Duodenal mucosa (tissue), 2 donors: ENCODE results near the gene SLC35F2.
A peak's percentile ranks its signal among the peaks of the same experiment; 100 is the strongest.
"Not testable (repeated sequence)": the region's sequence is repeated elsewhere in the genome, so short reads cannot be mapped to it uniquely, and the experiment has no call there.

ENCODE experiments used
- H3K27ac ChIP-seq: one replicate; pipeline ENCODE4 v1.7.0; 2013; ENCODE audit warnings: low read depth, low read length
- H3K27me3 ChIP-seq, 2 donors: one replicate each; pipeline ENCODE4 v1.7.0; 2013; ENCODE audit warnings: low read length in 2 of 2, control low read depth in 1 of 2; ENCODE audit not compliant: insufficient read depth in 2 of 2, control insufficient read depth in 1 of 2
- H3K36me3 ChIP-seq, 2 donors: one replicate each; pipeline ENCODE4 v1.7.0; 2013; ENCODE audit warnings: low read length in 2 of 2, control low read depth in 1 of 2; ENCODE audit not compliant: insufficient read depth in 2 of 2, control insufficient read depth in 1 of 2
- H3K4me1 ChIP-seq, 2 donors: one replicate each; pipeline ENCODE4 v1.7.0; 2013; ENCODE audit warnings: low read length in 2 of 2, control low read depth in 1 of 2; ENCODE audit not compliant: insufficient read depth in 2 of 2, control insufficient read depth in 1 of 2
- H3K4me3 ChIP-seq, 2 donors: one replicate each; pipeline ENCODE4 v1.7.0; 2013; ENCODE audit warnings: low read length in 2 of 2, low read depth in 1 of 2
- H3K9ac ChIP-seq, 2 donors: one replicate each; pipeline ENCODE4 v1.7.0; 2013; ENCODE audit warnings: low read length in 2 of 2, low read depth in 1 of 2
- H3K9me3 ChIP-seq, 2 donors: one replicate each; pipeline ENCODE4 v1.7.0; 2013; ENCODE audit warnings: low read length in 2 of 2, control low read depth in 1 of 2; ENCODE audit not compliant: control insufficient read depth in 1 of 2

The SLC35F2 gene

DNA sequence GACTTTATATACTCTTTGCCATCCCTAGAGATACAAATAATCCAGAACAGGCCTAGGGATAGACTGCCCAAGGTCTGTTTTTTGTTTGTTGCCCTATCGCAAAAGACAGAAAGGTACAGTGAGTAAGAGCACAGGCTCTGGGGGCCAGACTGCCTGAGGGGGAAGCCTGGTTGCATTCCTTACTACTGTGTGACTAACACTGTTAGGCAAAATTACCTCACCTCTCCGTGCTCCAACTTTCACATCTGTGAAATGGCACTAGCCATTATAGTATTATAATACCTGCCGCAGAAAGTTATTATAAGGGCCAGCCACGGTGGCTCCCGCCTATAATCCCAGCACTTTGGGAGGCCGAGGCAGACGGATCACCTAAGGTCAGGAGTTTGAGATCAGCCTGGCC lies 14.5 kb downstream of the SLC35F2 start:
- no peak overlapping the region for H3K9ac ChIP-seq
- H3K9me3 ChIP-seq = no peaks in the 10 kb centered on the region
- peaks cover 14 to 20% of the 10 kb centered on the region in 2 donors for H3K4me1 ChIP-seq
- H3K27ac ChIP-seq = no peak overlapping the region
- H3K36me3 ChIP-seq = no peaks in the 10 kb centered on the region
- no peaks in the 10 kb centered on the region for H3K27me3 ChIP-seq
- H3K4me3 ChIP-seq = no peak overlapping the region

DNA sequence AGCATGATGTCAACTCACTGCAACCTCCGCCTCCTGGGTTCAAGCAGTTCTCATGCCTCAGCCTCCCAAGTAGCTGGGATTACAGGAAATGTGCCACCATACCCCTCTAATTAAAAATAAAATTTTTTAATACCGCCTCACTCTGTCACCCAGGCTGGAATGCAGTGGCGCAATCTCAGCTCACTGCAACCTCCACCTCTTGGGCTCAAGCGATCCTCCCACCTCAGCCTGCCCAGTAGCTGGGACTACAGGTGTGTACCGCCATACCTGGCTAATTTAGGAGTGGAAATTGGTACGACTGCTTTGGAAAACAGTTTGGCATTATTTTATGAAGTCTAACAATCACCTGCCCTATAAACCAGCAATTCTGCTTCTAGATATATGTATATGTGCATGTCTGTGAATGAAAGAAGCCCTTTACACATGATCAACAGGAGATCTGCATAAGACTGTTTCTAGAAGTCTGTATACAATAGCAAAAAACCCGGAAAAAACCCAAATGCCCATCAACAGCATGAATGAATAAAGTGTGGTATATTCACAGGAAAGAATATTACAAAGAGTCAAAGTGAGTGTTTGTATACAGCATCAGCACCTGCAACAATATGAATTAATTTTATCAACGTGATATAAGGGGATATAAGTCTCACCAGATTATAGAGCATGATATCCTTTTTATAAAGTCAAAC lies 16.0 kb downstream of the SLC35F2 start:
- no peaks in the 10 kb centered on the region for H3K27me3 ChIP-seq
- H3K36me3 ChIP-seq = no peaks in the 10 kb centered on the region
- no peak overlapping the region for H3K4me3 ChIP-seq
- no peak overlapping the region for H3K9ac ChIP-seq
- H3K4me1 ChIP-seq = peaks cover 14 to 15% of the 10 kb centered on the region in 2 donors
- H3K9me3 ChIP-seq = no peaks in the 10 kb centered on the region
- no peak overlapping the region for H3K27ac ChIP-seq

DNA sequence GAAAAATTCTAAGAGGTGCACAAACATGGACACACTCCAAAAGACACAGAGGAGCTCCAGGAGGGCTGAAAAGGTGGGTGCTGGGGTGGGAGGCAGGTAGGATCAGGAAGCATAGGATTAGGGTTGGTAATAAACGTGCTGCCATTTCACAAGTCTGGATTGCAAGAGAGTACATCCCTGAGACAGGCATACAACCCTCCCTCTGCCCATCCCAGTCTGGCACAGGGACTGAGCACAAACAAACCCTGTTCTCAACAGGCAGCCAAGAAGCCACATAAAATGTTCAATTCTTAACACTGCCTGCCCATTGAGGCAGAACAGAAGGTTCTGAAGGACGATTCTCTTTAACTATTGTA lies 18.5 kb downstream of the SLC35F2 start:
- Histone ChIP-seq H3K9me3 (no peaks in the 10 kb centered on the region), H3K4me3 (no peak overlapping the region), H3K27ac (no peak overlapping the region)

GRCh38 chr11:107836851-107837250 lies 21.7 kb downstream of the SLC35F2 start:
- H3K9ac ChIP-seq = no peak overlapping the region
- H3K9me3 ChIP-seq = no peaks in the 10 kb centered on the region
- no peaks in the 10 kb centered on the region for H3K27me3 ChIP-seq
- peaks cover 20 to 26% of the 10 kb centered on the region in 2 donors for H3K4me1 ChIP-seq
- H3K36me3 ChIP-seq = no peaks in the 10 kb centered on the region
- no peak overlapping the region for H3K4me3 ChIP-seq
- no peak overlapping the region for H3K27ac ChIP-seq

More for the DNA sequence above, 18.5 kb downstream of the SLC35F2 start:
- peaks cover 15 to 20% of the 10 kb centered on the region in 2 donors for H3K4me1 ChIP-seq
- H3K9ac ChIP-seq = peak overlapping the region; percentile 33 to 51
- H3K27me3 ChIP-seq = no peaks in the 10 kb centered on the region
- no peaks in the 10 kb centered on the region for H3K36me3 ChIP-seq

GRCh38 chr11:107834995-107835394 lies 23.6 kb downstream of the SLC35F2 start:
- H3K27me3 ChIP-seq = no peaks in the 10 kb centered on the region
- no peak overlapping the region for H3K4me3 ChIP-seq
- no peaks in the 10 kb centered on the region for H3K9me3 ChIP-seq
- no peak overlapping the region for H3K27ac ChIP-seq
- H3K36me3 ChIP-seq = no peaks in the 10 kb centered on the region
- peaks cover 10 to 21% of the 10 kb centered on the region in 2 donors for H3K4me1 ChIP-seq
- H3K9ac ChIP-seq = no peak overlapping the region

DNA sequence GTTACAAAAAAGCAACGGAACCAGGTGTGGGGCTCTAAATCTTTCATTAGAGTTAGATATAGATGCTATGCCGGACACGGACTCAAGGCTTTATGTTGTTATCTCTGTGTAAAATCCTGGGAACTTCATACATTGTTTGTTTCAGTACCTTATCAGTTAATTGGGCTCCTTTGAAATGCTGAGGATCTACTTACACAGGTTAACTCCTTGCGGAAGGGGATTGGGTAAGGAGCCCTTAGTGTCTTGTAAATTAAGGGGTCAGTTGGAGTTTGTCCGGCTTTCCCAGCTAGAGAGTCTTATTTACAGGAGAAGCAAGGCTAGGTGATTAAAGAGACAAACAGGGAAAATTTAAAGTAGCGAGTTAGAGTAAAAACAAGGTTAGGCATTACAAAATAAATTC lies 24.7 kb downstream of the SLC35F2 start:
- H3K9me3 ChIP-seq = not testable (repeated sequence)

DNA sequence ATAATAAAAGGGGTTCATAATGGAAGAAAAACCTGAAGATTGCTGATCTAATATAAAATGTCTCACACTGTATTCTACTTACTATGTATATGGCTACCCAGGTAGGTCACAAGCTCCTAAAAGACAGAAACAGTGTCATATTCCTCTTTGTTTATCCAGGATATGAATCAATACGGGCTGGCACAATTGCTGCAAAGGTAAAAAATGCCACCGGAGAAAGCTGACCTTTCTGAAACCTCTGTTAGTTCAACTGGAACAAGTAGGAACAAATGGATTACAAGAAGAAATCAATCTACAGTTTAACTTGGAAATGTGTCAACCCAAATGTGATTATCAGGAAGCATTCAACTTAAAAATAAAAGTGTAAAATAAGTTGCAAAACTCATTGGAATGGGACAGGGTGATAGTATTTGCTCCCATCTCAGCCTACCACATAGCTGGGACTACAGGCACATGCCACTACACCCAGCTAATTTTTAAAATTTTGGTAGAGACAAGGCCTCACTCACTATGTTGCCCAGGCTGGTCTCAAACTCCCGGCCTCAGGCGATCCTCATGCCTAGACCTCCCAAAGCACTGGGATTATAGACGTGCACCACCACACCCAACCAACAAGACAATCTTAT lies 27.6 kb downstream of the SLC35F2 start:
- H3K9ac ChIP-seq = no peak overlapping the region
- no peaks in the 10 kb centered on the region for H3K36me3 ChIP-seq
- peaks cover 0 to 20% of the 10 kb centered on the region in 2 donors for H3K4me1 ChIP-seq
- H3K27ac ChIP-seq = no peak overlapping the region
- no peaks in the 10 kb centered on the region for H3K27me3 ChIP-seq
- no peaks in the 10 kb centered on the region for H3K9me3 ChIP-seq
- H3K4me3 ChIP-seq = no peak overlapping the region

More for the DNA sequence above, 24.7 kb downstream of the SLC35F2 start:
- not testable (repeated sequence) for H3K9ac ChIP-seq, H3K27ac ChIP-seq, H3K27me3 ChIP-seq, H3K36me3 ChIP-seq, H3K4me3 ChIP-seq
- peaks cover 7 to 20% of the 10 kb centered on the region in 2 donors for H3K4me1 ChIP-seq

DNA sequence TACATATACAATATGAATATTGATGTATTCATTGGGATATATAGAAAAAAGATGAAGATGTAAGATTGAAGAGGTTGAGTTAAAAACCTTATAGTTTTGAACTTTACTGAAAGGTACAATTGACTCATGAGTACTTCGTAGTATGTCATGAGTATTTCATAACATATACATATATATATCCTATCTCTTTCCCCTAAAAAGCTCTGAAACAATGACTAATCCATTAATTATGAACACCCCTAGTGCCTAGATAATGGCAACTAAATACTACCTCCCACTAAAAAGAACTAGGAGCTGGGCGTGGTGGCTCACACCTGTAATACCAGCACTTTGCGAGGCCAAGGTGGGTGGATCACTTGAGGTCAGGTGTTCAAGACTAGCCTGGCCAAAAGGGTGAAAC lies 31.5 kb downstream of the SLC35F2 start:
- H3K36me3 ChIP-seq = no peaks in the 10 kb centered on the region
- no peak overlapping the region for H3K9ac ChIP-seq
- H3K27me3 ChIP-seq = no peaks in the 10 kb centered on the region
- H3K4me1 ChIP-seq = peaks cover 0 to 11% of the 10 kb centered on the region in 2 donors
- no peaks in the 10 kb centered on the region for H3K9me3 ChIP-seq
- no peak overlapping the region for H3K27ac ChIP-seq
- H3K4me3 ChIP-seq = no peak overlapping the region

GRCh38 chr11:107825875-107826274 lies 32.7 kb downstream of the SLC35F2 start:
- Histone ChIP-seq H3K27me3 (no peaks in the 10 kb centered on the region), H3K4me1 (peaks cover 0 to 1% of the 10 kb centered on the region in 2 donors), H3K9me3 (no peaks in the 10 kb centered on the region), H3K9ac (no peak overlapping the region), H3K36me3 (no peaks in the 10 kb centered on the region), H3K27ac (no peak overlapping the region), H3K4me3 (no peak overlapping the region)

GRCh38 chr11:107824668-107825369 lies 33.8 kb downstream of the SLC35F2 start:
- Histone ChIP-seq H3K9ac (no peak overlapping the region), H3K4me1 (no peaks in the 10 kb centered on the region), H3K27ac (no peak overlapping the region), H3K4me3 (no peak overlapping the region), H3K27me3 (no peaks in the 10 kb centered on the region), H3K9me3 (no peaks in the 10 kb centered on the region), H3K36me3 (no peaks in the 10 kb centered on the region)
